ENCODE measurements around the gene DNAJC4.
A peak's percentile ranks its signal among the peaks of the same experiment; 100 is the strongest.

DNAJC4 gene

GRCh38 chr11:64261556-64262080 lies 31.3 kb downstream of the DNAJC4 start:
- DNase-seq: no peak

GRCh38 chr11:64262271-64263002 lies 32.1 kb downstream of the DNAJC4 start:
- no peak for DNase-seq

GRCh38 chr11:64263021-64263946 lies 32.9 kb downstream of the DNAJC4 start:
- DNase-seq: no peak

GRCh38 chr11:64263947-64264317 lies 33.6 kb downstream of the DNAJC4 start:
- no peak for DNase-seq

- no peak for DNase-seq
Observed at GRCh38 chr11:64264371-64264852, 34.1 kb downstream of the DNAJC4 start.

- DNase-seq: no peak
Observed at GRCh38 chr11:64265176-64266160, 35.1 kb downstream of the DNAJC4 start.

- DNase-seq: no peak
Observed at GRCh38 chr11:64266339-64266738, 36.0 kb downstream of the DNAJC4 start.

- DNase-seq: no peak
Observed at GRCh38 chr11:64267207-64267945, 37.0 kb downstream of the DNAJC4 start.

- peak; percentile 71 for DNase-seq
Observed at GRCh38 chr11:64268025-64268892, 37.9 kb downstream of the DNAJC4 start.

GRCh38 chr11:64268893-64269539 lies 38.7 kb downstream of the DNAJC4 start:
- peak; percentile 57 for DNase-seq

GRCh38 chr11:64269540-64270220 lies 39.3 kb downstream of the DNAJC4 start:
- DNase-seq: peak; percentile 99

GRCh38 chr11:64275031-64275800 lies 44.9 kb downstream of the DNAJC4 start:
- peak; percentile 38 for DNase-seq

- no peak for DNase-seq
Observed at GRCh38 chr11:64275841-64276240, 45.5 kb downstream of the DNAJC4 start.

GRCh38 chr11:64276653-64277431 lies 46.5 kb downstream of the DNAJC4 start:
- no peak for DNase-seq

GRCh38 chr11:64278576-64279190 lies 48.3 kb downstream of the DNAJC4 start:
- no peak for DNase-seq

GRCh38 chr11:64281957-64282770 lies 51.8 kb downstream of the DNAJC4 start:
- DNase-seq: no peak

Data from NCI-H82 (cell line).